Liver (tissue), 3 donors: Measurements from ENCODE around the gene MT1A.
"Not testable (repeated sequence)": the region's sequence is repeated elsewhere in the genome, so short reads cannot be mapped to it uniquely, and the experiment has no call there.

ENCODE experiments used
- CTCF ChIP-seq: fragments of 150-350 bp; IDR thresholded peaks from 2 replicates; pipeline ENCODE4 v1.5.1; 2017; ENCODE audit warnings: improper control_type of control experiment, low read depth, low read length; ENCODE audit not compliant: missing input control
- FOXA1 ChIP-seq: IDR thresholded peaks from 2 replicates; pipeline ENCODE4 v1.6.1; 2016; ENCODE audit warnings: antibody characterized with exemption
- HNF4A ChIP-seq, 2 donors: conservative IDR thresholded peaks; 2 replicates each; pipeline ENCODE4 v1.6.1; 2016; ENCODE audit warnings: antibody characterized with exemption in 2 of 2, mild to moderate bottlenecking in 2 of 2
- NR2F2 ChIP-seq: IDR thresholded peaks from 2 replicates; pipeline ENCODE4 v1.6.1; 2016; ENCODE audit warnings: antibody characterized with exemption
- RAD21 ChIP-seq, 2 donors: IDR thresholded peaks; 2 replicates each; pipeline ENCODE4 v1.6.1; 2016; ENCODE audit warnings: antibody characterized with exemption in 2 of 2, mild to moderate bottlenecking in 2 of 2
- RXRA ChIP-seq, 2 donors: IDR thresholded peaks; 2 replicates each; pipeline ENCODE4 v1.6.1; 2017 to 2018; ENCODE audit warnings: antibody characterized with exemption in 2 of 2, mild to moderate bottlenecking in 1 of 2
- SP1 ChIP-seq: IDR thresholded peaks from 2 replicates; pipeline ENCODE4 v1.6.1; 2018; ENCODE audit warnings: antibody characterized with exemption, mild to moderate bottlenecking
- TAF1 ChIP-seq: conservative IDR thresholded peaks from 2 replicates; pipeline ENCODE4 v1.6.1; 2016; ENCODE audit warnings: antibody characterized with exemption, mild to moderate bottlenecking
- YY1 ChIP-seq: IDR thresholded peaks from 2 replicates; pipeline ENCODE4 v1.6.1; 2016; ENCODE audit warnings: antibody characterized with exemption, mild to moderate bottlenecking
- TF ChIP-seq, protein P1 (sequence below): IDR thresholded peaks from 2 replicates; pipeline ENCODE4 v1.6.1; 2016; ENCODE audit warnings: antibody characterized with exemption
- TF ChIP-seq, protein P2 (sequence below): IDR thresholded peaks from 2 replicates; pipeline ENCODE4 v1.6.1; 2016; ENCODE audit warnings: antibody characterized with exemption, mild to moderate bottlenecking
- donor health status: healthy.
- donor health status: healthy.

GRCh38 chr16:56674570-56674969, 36.1 kb downstream of the MT1A start:
- TF ChIP-seq CTCF; TAF1; RAD21 (IDR thresholded peaks at IDR 0.05); NR2F2; YY1; FOXA1; HNF4A (conservative IDR thresholded peaks at IDR 0.05); SP1; RXRA (IDR thresholded peaks at IDR 0.05): not testable (repeated sequence)
- TF ChIP-seq, protein P1, sequence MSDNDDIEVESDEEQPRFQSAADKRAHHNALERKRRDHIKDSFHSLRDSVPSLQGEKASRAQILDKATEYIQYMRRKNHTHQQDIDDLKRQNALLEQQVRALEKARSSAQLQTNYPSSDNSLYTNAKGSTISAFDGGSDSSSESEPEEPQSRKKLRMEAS = not testable (repeated sequence)
- TF ChIP-seq, protein P2, sequence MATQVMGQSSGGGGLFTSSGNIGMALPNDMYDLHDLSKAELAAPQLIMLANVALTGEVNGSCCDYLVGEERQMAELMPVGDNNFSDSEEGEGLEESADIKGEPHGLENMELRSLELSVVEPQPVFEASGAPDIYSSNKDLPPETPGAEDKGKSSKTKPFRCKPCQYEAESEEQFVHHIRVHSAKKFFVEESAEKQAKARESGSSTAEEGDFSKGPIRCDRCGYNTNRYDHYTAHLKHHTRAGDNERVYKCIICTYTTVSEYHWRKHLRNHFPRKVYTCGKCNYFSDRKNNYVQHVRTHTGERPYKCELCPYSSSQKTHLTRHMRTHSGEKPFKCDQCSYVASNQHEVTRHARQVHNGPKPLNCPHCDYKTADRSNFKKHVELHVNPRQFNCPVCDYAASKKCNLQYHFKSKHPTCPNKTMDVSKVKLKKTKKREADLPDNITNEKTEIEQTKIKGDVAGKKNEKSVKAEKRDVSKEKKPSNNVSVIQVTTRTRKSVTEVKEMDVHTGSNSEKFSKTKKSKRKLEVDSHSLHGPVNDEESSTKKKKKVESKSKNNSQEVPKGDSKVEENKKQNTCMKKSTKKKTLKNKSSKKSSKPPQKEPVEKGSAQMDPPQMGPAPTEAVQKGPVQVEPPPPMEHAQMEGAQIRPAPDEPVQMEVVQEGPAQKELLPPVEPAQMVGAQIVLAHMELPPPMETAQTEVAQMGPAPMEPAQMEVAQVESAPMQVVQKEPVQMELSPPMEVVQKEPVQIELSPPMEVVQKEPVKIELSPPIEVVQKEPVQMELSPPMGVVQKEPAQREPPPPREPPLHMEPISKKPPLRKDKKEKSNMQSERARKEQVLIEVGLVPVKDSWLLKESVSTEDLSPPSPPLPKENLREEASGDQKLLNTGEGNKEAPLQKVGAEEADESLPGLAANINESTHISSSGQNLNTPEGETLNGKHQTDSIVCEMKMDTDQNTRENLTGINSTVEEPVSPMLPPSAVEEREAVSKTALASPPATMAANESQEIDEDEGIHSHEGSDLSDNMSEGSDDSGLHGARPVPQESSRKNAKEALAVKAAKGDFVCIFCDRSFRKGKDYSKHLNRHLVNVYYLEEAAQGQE = not testable (repeated sequence)
